Measurements from ENCODE around the gene LRRC37B. TPM values are rescaled to one million over a fixed set of nuclear protein-coding genes. Genes with fewer than 3 reads are reported as not detected.
"Not testable (repeated sequence)": the region's sequence is repeated elsewhere in the genome, so short reads cannot be mapped to it uniquely, and the experiment has no call there.

Gene LRRC37B
- total RNA-seq, 4 donors from 2014 or later, result 5.8 to 14.9 (median 9.7) TPM

DNA sequence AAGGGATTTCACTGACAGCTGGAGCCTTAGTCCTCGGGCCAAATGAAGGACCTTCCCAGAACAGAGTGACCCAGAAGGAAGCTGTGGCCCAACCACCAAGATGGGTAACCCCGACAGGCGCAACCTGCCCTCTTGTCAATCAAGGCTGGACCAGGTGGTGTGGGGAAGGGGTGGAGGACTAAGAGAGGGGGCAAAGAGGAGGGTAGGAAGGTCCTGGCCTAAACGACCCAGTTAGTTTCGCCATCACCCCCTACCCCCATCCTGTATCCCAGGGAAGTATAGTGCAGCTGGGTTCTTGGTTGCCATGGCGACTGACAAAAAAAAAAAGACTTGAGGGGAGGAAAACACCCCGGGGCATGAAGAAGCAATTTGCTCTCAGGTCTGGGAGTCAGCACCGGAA is 54.7 kb downstream of the LRRC37B start:
- intact Hi-C loops (cut with DNase I); H3K9me3 ChIP-seq; DNase-seq; H3K27me3 ChIP-seq; H3K4me1 ChIP-seq; H3K27ac ChIP-seq; H3K4me3 ChIP-seq; H3K36me3 ChIP-seq: not testable (repeated sequence)
- 61 to 69% methylated on average over 6 to 7 of the region's 8 CpGs for WGBS, 2 donors

DNA sequence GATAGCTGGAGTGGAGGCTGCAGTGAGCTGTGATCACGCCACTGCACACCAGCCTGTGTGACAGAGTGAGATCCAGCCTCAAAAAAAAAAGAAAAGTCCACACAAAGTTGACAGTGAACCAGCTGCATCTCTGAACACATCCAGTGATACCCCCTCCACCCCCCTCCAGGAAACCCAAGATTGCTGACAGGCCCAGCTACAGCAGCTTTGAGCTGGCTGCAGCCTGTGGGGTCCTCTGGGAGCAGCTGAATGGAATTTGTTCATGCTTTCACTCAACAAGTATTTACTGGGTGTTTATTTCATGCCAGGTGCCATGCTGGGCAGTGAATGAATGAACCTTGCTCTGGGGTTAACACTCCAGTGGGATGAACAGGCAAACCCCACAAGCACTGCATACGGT is 56.9 kb downstream of the LRRC37B start:
- intact Hi-C loops (cut with DNase I); H3K4me3 ChIP-seq; H3K4me1 ChIP-seq; H3K27me3 ChIP-seq; H3K27ac ChIP-seq; DNase-seq; H3K36me3 ChIP-seq; H3K9me3 ChIP-seq: not testable (repeated sequence)
- WGBS, 2 donors, result no CpG with 5 or more reads among the region's 2 CpGs

GRCh38 chr17:32066123-32066680 is 59.0 kb downstream of the LRRC37B start:
- H3K27ac ChIP-seq; H3K27me3 ChIP-seq; H3K36me3 ChIP-seq; intact Hi-C loops (cut with DNase I); DNase-seq; H3K9me3 ChIP-seq; H3K4me1 ChIP-seq; H3K4me3 ChIP-seq: not testable (repeated sequence)
- WGBS, 2 donors, result 80 to 85% methylated on average over 6 to 7 of the region's 10 CpGs

GRCh38 chr17:32066863-32067642 is 59.9 kb downstream of the LRRC37B start:
- intact Hi-C loops (cut with DNase I); H3K27ac ChIP-seq; H3K36me3 ChIP-seq; H3K4me1 ChIP-seq; DNase-seq; H3K9me3 ChIP-seq; H3K27me3 ChIP-seq: not testable (repeated sequence)
- peak overlapping the region in 3 of 4 donors; percentile 27 to 52 (median 28) for H3K4me3 ChIP-seq
- WGBS, 2 donors, result 50 to 63% methylated on average over 12 to 13 of the region's 25 CpGs
- TF ChIP-seq CTCF (IDR thresholded peaks at IDR 0.05), result peak; percentile 8 to 42 (median 26)

DNA sequence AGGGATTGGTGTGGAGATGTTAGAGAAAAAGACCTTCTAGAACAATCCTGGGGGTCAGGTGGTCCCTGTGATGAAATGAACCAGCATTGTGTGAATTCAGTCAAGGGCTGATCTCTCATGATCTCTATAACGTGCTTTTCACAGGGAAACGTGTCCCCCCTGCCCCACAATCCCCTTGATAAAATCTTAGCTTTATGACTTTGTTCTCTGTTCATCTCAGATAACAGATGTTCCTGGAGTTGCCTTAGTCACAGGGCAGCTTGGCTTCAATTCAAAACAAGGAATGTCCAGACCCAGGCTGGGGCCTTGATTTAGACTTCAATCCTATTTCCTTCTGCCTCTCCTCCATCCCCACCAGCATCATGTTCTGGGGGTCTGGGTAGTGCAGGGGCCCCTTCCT is 61.9 kb downstream of the LRRC37B start:
- H3K4me3 ChIP-seq; H3K27me3 ChIP-seq; H3K27ac ChIP-seq; intact Hi-C loops (cut with DNase I); H3K9me3 ChIP-seq; DNase-seq; H3K36me3 ChIP-seq; H3K4me1 ChIP-seq: not testable (repeated sequence)
- WGBS, 2 donors, result 64 to 73% methylated on average over 2 of the region's 2 CpGs

- H3K4me1 ChIP-seq; H3K36me3 ChIP-seq; H3K27me3 ChIP-seq; H3K9me3 ChIP-seq; H3K4me3 ChIP-seq; DNase-seq; H3K27ac ChIP-seq; intact Hi-C loops (cut with DNase I): not testable (repeated sequence)
- WGBS, 2 donors, result 20 to 67% methylated on average over 1 to 2 of the region's 4 CpGs
Measured at GRCh38 chr17:32071961-32072360, 64.8 kb downstream of the LRRC37B start.

GRCh38 chr17:32073131-32073530 is 65.9 kb downstream of the LRRC37B start:
- H3K27me3 ChIP-seq; H3K4me1 ChIP-seq; H3K4me3 ChIP-seq; intact Hi-C loops (cut with DNase I); H3K36me3 ChIP-seq; H3K27ac ChIP-seq; DNase-seq; H3K9me3 ChIP-seq: not testable (repeated sequence)
- 81 to 88% methylated on average over 3 of the region's 4 CpGs for WGBS, 2 donors

DNA sequence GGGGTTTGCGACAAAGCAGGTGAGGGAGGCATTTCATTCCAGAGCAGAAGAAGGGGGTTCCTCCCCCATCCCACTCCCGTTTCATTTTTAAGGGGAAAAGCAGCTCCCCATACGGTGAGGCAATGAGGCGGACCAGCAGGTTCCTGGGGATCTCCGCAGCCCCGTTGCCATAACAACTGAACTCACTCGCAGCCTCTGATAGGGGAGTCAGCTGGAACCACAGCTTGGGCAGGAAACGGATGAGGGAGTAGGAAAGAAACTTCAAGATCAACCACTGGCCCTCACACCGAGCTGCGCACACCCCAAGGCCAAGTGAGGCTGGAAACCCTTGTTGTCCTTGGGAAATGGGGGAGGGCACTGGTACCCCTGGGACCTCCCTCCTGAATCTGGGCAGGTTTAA is 72.6 kb downstream of the LRRC37B start:
- peaks cover 0 to 13% (median 4%) of the 10 kb centered on the region in 3 donors for H3K4me1 ChIP-seq
- 9% methylated on average over 6 of the region's 10 CpGs; no CpG with 5 or more reads in 1 of the 2 donors for WGBS, 2 donors
- H3K27ac ChIP-seq; H3K9me3 ChIP-seq; H3K27me3 ChIP-seq; H3K4me3 ChIP-seq; DNase-seq; intact Hi-C loops (cut with DNase I); H3K36me3 ChIP-seq: not testable (repeated sequence)

- H3K4me3 ChIP-seq, result peak overlapping the region; percentile 29 to 70 (median 52)
- H3K9me3 ChIP-seq; intact Hi-C loops (cut with DNase I); H3K36me3 ChIP-seq; H3K27me3 ChIP-seq; DNase-seq: not testable (repeated sequence)
- H3K27ac ChIP-seq, result peak overlapping the region in 3 of 4 donors; percentile 25 to 35 (median 34)
- 5% methylated on average over 6 to 8 of the region's 17 CpGs for WGBS, 2 donors
- peaks cover 0 to 13% (median 7%) of the 10 kb centered on the region in 3 donors for H3K4me1 ChIP-seq
Measured at GRCh38 chr17:32083550-32083979, 76.4 kb downstream of the LRRC37B start.

- H3K4me3 ChIP-seq, result peak overlapping the region; percentile 29 to 70 (median 52)
- intact Hi-C loops (cut with DNase I); H3K27me3 ChIP-seq; DNase-seq; H3K36me3 ChIP-seq; H3K9me3 ChIP-seq: not testable (repeated sequence)
- H3K27ac ChIP-seq, result peak overlapping the region in 3 of 4 donors; percentile 25 to 35 (median 34)
- WGBS, 2 donors, result no CpG with 5 or more reads among the region's 39 CpGs
- H3K4me1 ChIP-seq, result peaks cover 0 to 13% (median 7%) of the 10 kb centered on the region in 3 donors
Measured at GRCh38 chr17:32084003-32084941, 77.1 kb downstream of the LRRC37B start.

DNA sequence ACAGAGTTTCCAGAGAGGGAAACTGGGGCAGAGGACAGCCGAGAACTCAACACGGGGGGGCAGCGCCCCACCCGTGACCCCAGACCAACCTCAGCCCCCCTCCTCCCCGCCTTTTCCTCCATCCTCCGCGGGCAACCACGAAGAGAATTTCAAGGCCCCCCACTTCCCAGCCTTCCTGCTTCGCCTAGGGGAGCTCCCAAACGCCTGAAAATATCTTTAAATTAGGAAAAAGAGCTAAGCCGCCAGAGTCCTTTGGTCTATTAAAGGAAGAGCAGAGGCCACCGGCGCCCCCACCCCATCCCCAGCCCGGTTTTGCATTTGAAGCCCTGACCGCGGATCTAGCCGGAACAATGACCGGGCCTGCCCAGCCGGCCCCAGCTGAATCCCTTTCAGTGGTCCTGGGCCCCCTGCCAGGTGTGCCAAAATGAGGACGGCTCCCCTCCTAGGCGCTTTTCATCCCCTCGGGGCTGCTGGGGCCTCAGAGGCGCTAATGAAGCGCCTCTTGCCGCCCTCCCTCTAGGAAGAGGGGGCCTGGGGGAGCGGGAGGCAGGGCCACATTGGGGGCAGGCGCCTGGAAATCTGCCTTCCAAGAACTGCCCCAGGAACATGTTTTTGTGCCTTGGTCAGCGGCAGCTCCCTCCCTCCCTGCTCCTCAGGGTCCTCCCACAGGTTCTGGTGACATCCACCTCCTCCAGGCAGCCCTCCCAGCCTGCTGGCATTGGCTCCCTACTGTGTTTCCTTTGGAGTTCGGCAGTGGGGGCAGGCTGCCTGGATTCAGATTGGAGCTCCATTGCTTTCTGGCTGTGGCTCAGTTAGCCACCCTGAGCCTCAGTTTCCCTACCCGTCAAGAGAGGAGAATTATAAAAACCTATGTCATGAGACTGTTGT is 78.0 kb downstream of the LRRC37B start:
- intact Hi-C loops (cut with DNase I); H3K36me3 ChIP-seq; H3K27me3 ChIP-seq; H3K4me1 ChIP-seq; H3K9me3 ChIP-seq; H3K27ac ChIP-seq; DNase-seq: not testable (repeated sequence)
- H3K4me3 ChIP-seq, result peak overlapping the region in 1 of 4 donors; percentile 32
- WGBS, 2 donors, result 88% methylated on average over 1 of the region's 30 CpGs; no CpG with 5 or more reads in 1 of the 2 donors
